ENCODE results near the gene RGS3.

Gene RGS3

GRCh38 chr9:113465599-113466140 is 2.1 kb downstream of the RGS3 start:
- DNase-seq (ENCODE audit: low read depth) = no peak

DNA sequence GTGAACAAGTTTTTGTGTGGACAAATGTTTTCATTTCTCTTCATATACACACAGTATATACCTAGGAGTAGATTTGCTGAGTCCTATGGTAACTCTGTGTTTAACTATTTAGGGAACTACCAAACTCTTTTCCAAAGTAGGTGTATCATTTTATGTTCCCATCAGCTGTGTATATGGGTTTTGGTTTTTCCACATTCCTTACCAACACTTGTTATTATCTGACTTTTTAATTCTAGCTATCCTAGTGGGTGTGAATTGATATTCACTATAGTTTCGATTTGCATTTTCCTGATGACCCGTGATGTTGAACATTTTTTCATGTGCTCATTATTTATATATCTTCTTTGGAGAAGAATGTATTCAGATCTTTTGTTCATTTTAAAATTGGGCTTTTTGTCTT is 3.7 kb downstream of the RGS3 start:
- no peak for DNase-seq (ENCODE audit: low read depth)

DNA sequence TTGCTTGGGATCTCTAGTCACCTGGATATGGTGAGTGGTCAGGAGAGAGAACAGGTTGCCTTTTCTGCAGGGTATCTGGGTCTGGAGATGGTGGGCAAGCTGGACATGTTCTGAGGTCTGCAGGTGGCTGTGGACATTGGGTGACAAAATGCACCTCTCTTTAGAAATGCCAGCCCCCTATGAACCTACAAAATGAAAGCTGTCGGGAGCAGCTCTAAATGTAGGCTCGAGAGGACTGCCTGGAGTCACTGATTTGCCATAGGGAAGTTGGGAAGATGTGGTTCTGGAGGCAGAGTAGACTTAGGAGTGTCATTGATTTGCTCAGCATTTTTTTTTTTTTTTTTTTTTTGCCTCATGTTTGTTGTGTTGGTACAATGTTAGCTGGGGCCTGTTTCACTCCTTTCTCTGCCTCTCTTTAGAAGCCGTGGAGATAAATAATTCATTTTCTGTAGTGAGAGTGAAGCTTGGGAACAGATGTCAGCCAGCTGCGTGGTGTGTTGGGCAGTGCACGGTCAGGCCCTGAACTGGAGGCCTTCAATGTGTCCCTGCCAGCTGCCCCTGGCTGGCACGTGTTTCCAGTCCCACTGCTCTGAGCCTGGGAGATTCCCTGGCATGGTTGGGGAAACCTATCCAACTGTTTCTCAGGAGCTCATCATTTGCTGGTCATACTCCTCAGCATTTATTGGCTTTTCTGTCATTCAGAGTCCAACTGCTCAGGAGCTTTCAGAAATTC is 5.4 kb downstream of the RGS3 start:
- DNase-seq (ENCODE audit: low read depth) = no peak

GRCh38 chr9:113471143-113471542 is 7.6 kb downstream of the RGS3 start:
- DNase-seq (ENCODE audit: low read depth) = no peak

- no peak for DNase-seq (ENCODE audit: low read depth)
Observed at GRCh38 chr9:113471566-113471965, 8.0 kb downstream of the RGS3 start.

- DNase-seq (ENCODE audit: low read depth) = no peak
Observed at GRCh38 chr9:113472199-113472598, 8.7 kb downstream of the RGS3 start.

- no peak for DNase-seq (ENCODE audit: low read depth)
Observed at GRCh38 chr9:113474360-113475028, 11.0 kb downstream of the RGS3 start.

- no peak for DNase-seq (ENCODE audit: low read depth)
Observed at GRCh38 chr9:113475031-113475430, 11.5 kb downstream of the RGS3 start.

DNA sequence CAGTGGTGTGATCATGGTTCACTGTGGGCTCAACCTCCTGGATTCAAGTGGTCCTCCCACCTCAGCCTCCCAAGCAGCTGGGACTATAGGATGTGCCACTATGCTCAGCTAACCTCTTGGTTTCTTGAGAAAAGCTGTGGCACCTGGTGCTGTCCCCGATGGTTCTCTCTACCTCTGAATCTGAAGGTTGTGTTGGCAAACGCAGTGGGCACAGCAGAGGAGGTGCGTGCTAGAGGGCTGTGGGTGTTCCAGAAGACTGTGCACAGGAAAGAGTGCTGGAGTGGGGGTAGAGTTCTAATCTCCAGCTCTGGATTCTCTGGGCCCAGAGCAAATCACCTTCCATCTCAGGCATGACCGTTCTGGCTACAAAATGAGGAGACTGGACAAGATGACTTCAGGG is 12.5 kb downstream of the RGS3 start:
- DNase-seq (ENCODE audit: low read depth) = no peak

DNA sequence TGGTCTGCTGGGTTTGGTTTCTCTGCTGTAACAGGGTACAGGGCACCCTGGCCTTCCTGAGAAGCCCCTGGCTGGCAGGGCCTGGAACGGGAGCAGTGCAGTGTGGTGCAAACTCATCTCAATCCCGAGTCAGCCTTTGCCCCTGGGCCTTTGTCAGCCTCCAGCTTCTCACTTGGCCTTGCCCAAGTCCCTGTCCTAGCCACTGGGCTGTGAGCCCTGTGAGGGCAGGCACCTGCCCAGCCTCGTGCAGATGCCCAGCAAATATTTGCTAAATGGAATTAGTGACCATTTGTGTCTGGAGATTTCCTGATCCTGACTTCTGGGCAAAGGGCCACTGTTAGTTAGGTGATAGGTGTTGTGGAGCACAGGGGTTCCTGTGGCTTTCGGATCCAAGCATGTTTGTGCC is 13.0 kb downstream of the RGS3 start:
- DNase-seq (ENCODE audit: low read depth) = no peak

GRCh38 chr9:113477058-113477457 is 13.5 kb downstream of the RGS3 start:
- DNase-seq (ENCODE audit: low read depth) = no peak

DNA sequence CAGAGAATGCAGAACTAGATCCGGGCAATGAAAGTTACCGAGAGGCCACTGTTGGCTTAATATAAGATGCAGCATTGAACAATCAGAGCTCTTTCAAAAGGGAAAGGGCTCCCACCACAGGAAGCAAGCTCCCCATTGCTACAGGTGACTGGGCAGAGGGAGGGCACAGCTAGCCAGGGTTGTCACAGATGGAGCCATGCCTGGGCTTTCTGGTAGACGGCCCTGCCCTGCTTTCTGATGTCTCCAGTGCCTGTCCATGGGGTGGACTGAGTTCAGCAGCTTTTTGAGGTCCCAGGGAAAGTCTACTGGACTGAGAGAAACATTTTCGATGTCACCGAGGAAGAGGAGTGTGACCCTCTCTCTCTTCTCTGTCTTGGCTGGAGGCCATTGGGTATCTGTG is 14.1 kb downstream of the RGS3 start:
- DNase-seq (ENCODE audit: low read depth) = no peak

DNA sequence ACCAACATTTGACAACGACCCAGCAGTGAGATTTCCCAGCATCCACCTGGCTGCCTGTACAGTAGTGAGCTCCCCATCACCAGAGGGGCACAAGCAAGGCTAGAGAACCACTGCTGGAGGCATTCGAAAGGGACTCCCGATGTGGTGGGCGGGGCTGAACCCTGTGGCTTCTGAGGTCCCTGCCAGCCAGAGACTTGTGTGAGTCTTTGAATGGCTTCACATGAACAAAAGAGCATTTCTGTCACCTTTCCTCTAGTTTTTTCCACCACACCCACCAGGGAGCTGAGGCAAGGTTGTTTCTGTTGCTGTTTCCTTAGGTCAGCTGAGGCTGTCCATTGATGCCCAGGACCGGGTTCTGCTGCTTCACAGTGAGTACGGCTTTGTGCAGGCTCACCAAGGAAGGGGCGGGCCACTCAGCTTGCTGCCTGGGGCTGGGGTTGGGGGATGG is 15.7 kb downstream of the RGS3 start:
- DNase-seq (ENCODE audit: low read depth) = no peak

GRCh38 chr9:113480612-113481011 is 17.1 kb downstream of the RGS3 start:
- DNase-seq (ENCODE audit: low read depth) = no peak

- no peak for DNase-seq (ENCODE audit: low read depth)
Observed at GRCh38 chr9:113481176-113481787, 17.8 kb downstream of the RGS3 start.

GRCh38 chr9:113482341-113482740 is 18.8 kb downstream of the RGS3 start:
- DNase-seq (ENCODE audit: low read depth) = no peak

GRCh38 chr9:113482991-113483675 is 19.6 kb downstream of the RGS3 start:
- DNase-seq (ENCODE audit: low read depth) = no peak

- DNase-seq (ENCODE audit: low read depth) = no peak
Observed at GRCh38 chr9:113483676-113484257, 20.2 kb downstream of the RGS3 start.

DNA sequence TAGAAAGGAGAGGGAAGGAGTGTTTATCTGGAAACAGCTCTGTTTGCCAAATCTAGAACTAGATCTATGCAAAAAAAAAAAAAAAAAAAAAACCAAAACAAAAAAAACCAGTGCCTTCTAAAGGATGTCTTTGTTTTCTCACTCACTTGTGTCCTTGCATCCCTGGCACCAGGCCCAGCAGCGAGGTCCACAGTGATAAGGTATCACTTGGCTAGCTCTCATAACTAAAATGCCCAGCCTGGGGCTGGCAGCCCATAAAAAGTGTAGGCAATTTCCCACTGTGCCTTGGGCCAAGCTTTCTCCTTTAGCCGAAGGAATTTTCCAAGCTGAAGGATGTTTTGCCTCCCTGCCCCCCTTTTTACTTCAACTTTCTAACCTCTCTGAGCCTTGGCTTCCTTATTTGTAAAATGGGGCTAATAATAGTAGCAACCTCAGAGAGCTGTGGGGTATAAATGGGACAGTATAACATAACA is 20.8 kb downstream of the RGS3 start:
- DNase-seq (ENCODE audit: low read depth) = no peak

- no peak for DNase-seq (ENCODE audit: low read depth)
Observed at GRCh38 chr9:113485761-113486115, 22.2 kb downstream of the RGS3 start.

DNA sequence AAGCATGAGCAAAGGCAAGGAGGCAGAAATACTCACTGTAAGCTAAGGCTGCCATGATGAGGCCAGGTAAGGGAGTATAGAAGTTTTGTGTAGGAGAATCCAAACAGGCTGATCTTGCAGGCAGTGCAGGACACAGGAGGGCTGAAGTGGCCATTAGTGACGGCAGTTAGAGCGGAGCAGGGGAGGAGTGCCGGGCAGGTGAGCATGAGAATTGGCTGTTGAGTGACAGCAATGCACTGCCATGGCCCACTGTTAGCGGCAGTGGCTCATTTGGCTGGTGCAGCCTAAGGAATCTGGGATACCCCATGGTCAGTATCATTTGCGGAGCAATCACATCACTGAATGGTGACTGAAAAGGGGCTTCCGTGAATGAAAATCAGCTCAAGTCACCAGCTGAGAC is 22.8 kb downstream of the RGS3 start:
- no peak for DNase-seq (ENCODE audit: low read depth)

DNA sequence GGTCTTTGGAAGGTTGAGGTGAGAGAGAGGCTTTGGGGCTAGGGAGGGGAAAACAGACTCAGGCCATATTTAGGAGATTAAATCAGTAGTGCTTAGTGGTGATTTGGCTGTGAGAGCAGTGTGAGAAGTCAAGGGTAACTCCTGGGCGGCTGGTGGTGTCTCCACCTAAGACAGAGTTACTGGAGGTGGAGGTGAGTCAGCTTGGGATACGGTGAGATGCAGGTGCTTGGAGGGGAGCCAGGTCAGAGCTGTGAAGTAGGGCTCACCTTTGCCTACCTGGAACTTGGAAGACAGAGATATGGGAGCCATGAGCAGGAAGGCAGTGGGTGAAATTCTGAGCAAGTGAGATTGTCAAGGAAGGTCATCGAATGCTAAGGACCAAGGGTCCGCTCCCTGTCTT is 24.5 kb downstream of the RGS3 start:
- DNase-seq (ENCODE audit: low read depth) = no peak

Measured in stromal cell of bone marrow (primary cell).